AG10803 (cell line): ENCODE measurements around the gene ITGAV.

ENCODE experiments used
- DNase-seq: peaks from one replicate; pipeline ENCODE4 v3.0.0; 2010; ENCODE audit warnings: low read depth
- H3K4me3 ChIP-seq: 2 replicates; pipeline ENCODE4 v1.5.1; 2011; ENCODE audit warnings: mild to moderate bottlenecking, low read length, control low read depth
- CTCF ChIP-seq: conservative IDR thresholded peaks from 2 replicates; pipeline ENCODE4 v1.5.1; 2011; ENCODE audit warnings: mild to moderate bottlenecking, low read length, control low read depth, inconsistent platforms

ITGAV gene

DNA sequence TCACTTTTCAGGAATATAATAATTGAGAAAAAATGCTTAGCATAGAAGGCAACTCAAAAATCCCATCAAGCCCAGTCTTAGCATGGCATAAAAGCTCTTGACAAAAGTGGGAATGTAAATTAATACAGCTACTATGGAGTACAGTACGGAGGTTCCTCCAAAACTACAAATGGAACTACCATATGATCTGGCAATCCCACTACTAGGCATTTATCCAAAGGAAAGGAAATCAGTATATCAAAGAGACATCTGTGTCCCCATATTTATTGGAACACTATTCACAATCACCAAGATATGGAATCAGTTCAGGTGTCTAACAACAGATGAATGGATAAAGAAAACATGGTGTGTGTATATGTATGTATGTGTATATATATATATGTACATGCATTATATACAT lies 28.8 kb downstream of the ITGAV start:
- H3K4me3 ChIP-seq = no peak overlapping the region
- TF ChIP-seq CTCF = no peak
- DNase-seq = no peak

DNA sequence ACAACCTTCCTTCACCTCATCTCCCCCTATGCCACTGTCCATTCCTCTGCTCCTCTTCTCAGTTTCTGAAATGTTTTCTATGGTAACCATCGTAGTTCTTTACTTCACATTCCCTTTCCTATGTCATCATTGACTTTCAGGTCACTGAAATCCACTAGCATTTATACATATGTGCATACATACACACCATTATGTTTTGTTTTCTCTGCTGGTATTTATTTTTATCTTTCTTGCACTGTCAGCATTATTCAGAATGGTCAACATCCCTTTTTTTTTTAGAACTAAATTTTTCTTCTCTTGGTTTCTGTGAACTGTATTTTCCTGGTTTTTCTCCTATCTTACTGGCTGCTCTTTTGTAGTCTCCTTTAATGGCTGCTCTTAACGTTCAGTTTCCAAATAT lies 33.2 kb downstream of the ITGAV start:
- no peak for DNase-seq
- no peak for TF ChIP-seq CTCF
- no peak overlapping the region for H3K4me3 ChIP-seq

DNA sequence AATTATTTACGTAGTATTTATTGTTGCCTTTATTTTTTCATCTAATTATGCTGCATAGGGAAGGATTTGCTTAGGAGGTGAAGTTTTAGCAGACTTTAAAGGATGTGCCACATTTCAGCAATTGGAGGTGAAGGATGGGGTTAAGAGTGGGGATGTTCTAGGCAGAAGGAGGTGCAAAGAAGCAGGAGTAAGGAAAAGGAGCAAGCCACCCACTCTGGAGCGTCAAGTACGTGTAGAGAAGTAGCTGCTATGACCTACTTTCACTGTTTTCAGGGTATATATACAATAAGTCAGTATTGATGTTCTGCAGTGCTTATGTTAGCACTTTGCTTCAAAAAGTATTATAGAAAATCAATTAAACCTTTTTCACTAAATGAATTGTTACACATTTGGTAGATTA lies 34.4 kb downstream of the ITGAV start:
- no peak for TF ChIP-seq CTCF
- no peak overlapping the region for H3K4me3 ChIP-seq
- DNase-seq = no peak

GRCh38 chr2:186629250-186629996 lies 39.6 kb downstream of the ITGAV start:
- H3K4me3 ChIP-seq = no peak overlapping the region
- DNase-seq = no peak
- TF ChIP-seq CTCF = no peak

GRCh38 chr2:186632417-186632816 lies 42.6 kb downstream of the ITGAV start:
- no peak overlapping the region for H3K4me3 ChIP-seq
- no peak for TF ChIP-seq CTCF
- no peak for DNase-seq

- no peak overlapping the region for H3K4me3 ChIP-seq
- no peak for DNase-seq
- TF ChIP-seq CTCF = no peak
Observed at GRCh38 chr2:186634701-186635100, 44.8 kb downstream of the ITGAV start.

DNA sequence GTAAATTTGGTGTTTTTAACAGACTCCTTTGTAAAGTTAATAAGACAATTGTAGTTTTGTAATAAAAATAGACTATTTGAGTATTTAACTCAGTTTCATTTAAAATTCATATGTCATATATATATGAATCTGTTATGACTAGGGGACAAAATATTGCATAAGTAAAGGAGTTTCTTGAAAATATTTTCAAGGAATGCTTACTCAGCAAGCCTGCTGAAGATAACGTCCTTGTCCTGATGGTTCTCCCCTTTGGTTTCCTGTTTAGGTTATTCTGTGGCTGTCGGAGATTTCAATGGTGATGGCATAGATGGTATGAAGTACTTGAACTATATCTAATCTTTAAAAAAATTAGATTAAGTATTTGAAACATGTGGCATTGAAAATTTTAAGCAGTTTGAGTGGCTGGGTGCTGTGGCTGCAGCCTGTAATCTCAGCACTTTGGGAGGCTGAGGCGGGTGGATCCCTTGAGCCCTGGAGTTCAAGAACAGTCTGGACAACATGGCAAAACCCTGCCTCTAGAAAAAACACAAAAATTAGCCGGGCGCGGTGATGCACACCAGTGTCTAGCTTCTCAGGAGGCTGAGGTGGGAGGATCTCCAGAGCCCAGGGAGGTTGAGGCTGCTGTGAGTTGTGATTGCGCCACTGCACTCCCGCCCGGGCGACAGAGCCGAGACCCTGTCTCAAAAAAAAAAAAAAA lies 47.1 kb downstream of the ITGAV start:
- no peak for TF ChIP-seq CTCF
- DNase-seq = no peak
- no peak overlapping the region for H3K4me3 ChIP-seq
